LNCAP (cell line): ENCODE data around the gene CASP6.

Experiments
- CTCF ChIP-seq: fragments of 450-650 bp; IDR thresholded peaks from 2 replicates; pipeline ENCODE4 v1.5.1; 2017; ENCODE audit warnings: mild to moderate bottlenecking

The CASP6 gene

GRCh38 chr4:109662116-109662515 lies 41.1 kb downstream of the CASP6 start:
- TF ChIP-seq CTCF: no peak

- no peak for TF ChIP-seq CTCF
Observed at GRCh38 chr4:109658871-109659410, 44.3 kb downstream of the CASP6 start.

GRCh38 chr4:109657854-109658418 lies 45.3 kb downstream of the CASP6 start:
- no peak for TF ChIP-seq CTCF

- no peak for TF ChIP-seq CTCF
Observed at GRCh38 chr4:109655396-109655795, 47.8 kb downstream of the CASP6 start.

- no peak for TF ChIP-seq CTCF
Observed at GRCh38 chr4:109649872-109650271, 53.4 kb downstream of the CASP6 start.

- no peak for TF ChIP-seq CTCF
Observed at GRCh38 chr4:109648997-109649575, 54.2 kb downstream of the CASP6 start.

- TF ChIP-seq CTCF: no peak
Observed at GRCh38 chr4:109648266-109648996, 54.8 kb downstream of the CASP6 start.
